NCI-H128 (cell line): ENCODE results near the gene ZNF423.

Source experiments
- DNase-seq: peaks from one replicate; lab custom pipeline; 2025; ENCODE audit not compliant: unreplicated experiment; lab: John Stamatoyannopoulos, UW

ZNF423 gene

GRCh38 chr16:49467540-49468372 is 388.2 kb downstream of the ZNF423 start:
- no peak for DNase-seq

GRCh38 chr16:49466881-49467280 is 389.0 kb downstream of the ZNF423 start:
- no peak for DNase-seq

DNA sequence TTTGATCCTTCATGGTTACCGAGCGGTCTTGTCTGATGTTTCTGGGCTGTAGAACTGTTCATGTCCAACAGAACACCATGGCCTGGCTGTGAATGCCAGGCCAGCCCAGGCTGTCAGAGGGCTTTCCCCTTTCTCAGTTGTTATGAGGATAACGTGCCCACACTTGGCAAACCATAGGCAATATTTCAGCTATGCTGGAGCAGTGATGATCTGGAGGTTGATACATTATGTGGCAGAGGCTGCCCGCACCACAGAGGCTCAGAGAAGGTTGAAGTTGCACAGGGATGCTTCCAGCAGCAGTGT is 389.4 kb downstream of the ZNF423 start:
- DNase-seq: no peak

DNA sequence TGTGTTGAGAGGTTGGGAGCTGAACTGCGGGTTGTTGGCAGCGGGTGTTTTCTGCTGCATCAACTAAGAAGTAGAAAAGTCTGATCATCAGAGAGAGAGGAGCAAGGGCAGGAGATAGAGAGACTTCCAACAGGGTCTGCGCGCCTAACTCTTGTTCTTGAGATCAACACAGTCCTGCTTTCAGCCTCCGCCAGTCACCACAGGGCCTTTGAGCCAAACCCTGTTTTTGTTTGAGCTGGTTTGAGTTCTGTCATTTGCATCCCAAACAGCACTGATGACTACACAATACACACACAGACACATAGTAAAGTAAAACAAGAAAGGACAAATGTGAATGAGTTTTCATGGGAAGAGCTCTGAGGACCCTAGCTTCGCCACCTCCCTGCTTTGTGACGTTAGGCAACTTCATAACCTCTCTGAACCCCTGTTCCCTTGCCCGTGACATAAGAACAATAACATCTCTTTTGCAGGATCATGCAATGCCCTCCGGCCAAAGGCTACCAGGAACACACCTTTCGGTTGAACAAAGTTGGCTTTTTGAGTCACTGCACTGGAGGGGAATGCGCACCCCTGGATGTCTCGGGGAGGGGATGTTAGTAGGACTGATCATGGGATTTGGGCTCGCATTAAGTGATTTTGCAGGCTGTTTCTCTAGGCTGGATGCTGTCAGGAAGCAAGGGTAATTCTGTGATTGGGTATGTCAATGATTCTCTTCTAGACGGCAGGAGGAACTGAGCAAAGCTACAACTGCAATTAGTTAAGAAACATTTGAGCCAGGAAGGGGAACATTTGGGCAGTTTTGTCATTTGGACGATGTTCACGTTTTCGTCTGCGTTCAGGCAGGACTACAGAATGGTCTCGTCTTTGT is 390.0 kb downstream of the ZNF423 start:
- no peak for DNase-seq

GRCh38 chr16:49464877-49465504 is 390.9 kb downstream of the ZNF423 start:
- no peak for DNase-seq

- DNase-seq: no peak
These were observed 391.8 kb downstream of the ZNF423 start for GRCh38 chr16:49464093-49464492.

GRCh38 chr16:49463529-49463928 is 392.4 kb downstream of the ZNF423 start:
- DNase-seq: no peak

- no peak for DNase-seq
These were observed 392.9 kb downstream of the ZNF423 start for GRCh38 chr16:49462989-49463371.

- no peak for DNase-seq
These were observed 393.4 kb downstream of the ZNF423 start for GRCh38 chr16:49462362-49462988.

- no peak for DNase-seq
These were observed 394.4 kb downstream of the ZNF423 start for GRCh38 chr16:49461517-49461951.

DNA sequence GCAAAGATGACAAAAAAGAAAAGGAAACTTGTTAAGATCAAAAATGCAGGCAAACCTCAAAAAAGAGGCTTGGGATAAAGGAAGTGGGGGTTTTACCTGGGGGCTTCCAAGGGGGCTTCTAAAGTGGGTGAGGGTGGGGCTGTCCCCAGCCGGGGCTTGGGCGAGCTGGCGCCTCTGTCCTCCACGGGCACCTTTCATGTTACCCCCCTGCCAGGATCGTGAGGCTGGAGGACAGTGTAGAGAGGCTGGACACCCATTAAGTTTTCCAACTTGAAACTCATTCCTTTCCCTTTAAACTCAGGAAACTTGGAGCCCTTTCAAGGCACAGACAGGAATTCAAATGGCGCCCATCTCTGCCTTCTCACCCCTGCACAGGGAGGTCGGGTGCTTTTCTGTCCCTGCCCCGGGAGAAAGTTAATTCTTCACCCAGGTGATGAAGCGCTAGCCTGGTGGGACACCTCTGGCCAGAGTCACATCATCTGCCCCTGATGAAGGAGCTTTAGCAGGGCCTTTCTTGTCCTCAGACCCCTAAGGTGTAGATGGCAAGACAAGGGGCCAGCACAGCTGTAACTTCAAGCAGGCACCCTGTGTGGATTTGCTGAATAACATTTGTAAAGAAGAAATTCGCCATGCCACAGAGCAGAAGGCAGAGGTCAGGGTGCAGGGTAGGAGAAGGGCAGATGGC is 395.0 kb downstream of the ZNF423 start:
- DNase-seq: no peak

- DNase-seq: no peak
These were observed 395.8 kb downstream of the ZNF423 start for GRCh38 chr16:49459953-49460735.

GRCh38 chr16:49458656-49459445 is 397.1 kb downstream of the ZNF423 start:
- no peak for DNase-seq

DNA sequence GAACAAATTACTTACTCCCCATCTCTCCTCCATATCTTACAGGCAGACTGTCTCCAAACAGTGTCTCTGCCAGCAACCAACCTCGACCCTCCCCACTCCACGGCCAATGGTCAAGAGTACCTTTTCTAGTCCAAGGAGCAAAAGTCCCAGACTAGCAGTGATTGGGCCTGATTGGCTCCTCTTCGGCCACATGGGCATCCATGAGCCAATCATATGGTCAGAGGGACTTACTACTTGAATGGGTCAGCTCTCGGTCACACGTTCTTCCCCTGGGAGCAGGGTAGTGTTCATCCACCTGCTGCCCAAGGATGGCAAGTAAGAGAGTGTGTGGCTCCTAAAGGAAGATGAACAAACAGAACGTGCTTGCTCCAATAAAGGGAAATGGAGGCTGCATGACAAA is 397.7 kb downstream of the ZNF423 start:
- no peak for DNase-seq

DNA sequence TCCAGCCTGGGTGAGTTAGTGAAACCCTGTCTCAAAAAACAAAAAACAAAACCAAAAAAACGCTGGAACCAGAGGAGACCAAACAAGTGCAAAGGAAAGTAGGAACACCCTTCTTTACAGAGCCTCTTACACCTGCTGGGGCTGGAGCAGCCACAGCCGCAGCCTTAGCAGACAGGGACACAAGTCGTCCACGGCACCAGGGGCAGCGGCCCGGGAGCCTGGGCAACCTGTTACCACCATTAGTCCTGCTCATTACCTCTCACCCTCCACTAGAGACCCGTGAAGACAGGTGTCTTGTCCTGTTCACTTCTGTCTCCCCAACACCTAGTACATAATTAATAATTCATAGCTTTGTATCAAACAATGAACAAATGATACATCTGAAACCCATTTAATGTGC is 398.7 kb downstream of the ZNF423 start:
- no peak for DNase-seq

- DNase-seq: no peak
These were observed 399.1 kb downstream of the ZNF423 start for GRCh38 chr16:49456763-49457162.

DNA sequence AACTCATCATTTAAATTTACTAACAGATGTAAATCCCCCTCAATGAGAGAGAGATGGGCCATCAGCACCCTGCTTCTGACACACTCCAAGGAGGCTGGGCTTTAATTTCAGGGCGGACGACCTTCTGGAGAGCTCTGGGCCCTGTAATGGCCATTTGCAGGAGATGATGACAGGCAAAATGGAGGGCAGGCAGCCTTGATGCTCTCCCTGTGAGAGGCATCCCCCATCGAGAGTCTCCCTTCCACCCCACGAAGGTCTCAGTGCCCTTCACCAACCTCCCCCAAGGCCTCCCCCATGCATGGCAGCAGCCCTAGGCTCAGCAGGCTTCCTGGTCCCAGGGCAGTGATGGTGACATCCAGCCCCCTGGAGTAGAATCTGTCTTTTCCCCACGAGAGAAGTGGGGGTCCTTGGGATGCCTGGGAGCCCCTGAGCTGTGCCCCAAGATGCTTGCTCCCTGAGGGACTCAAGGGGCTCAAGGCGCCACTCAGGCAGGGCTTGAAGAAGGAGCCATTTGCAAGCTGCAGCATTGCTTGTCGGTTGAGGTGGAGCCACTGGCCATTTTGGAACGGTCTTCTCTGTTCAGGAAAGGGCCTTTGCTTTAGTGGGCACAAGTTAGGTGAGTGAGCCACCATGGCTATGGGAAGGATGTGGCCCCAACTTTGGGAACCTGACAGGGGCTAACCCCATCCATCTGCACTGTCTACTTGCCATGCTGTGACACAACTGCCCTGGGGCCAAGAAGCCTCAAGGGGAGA is 399.7 kb downstream of the ZNF423 start:
- no peak for DNase-seq

DNA sequence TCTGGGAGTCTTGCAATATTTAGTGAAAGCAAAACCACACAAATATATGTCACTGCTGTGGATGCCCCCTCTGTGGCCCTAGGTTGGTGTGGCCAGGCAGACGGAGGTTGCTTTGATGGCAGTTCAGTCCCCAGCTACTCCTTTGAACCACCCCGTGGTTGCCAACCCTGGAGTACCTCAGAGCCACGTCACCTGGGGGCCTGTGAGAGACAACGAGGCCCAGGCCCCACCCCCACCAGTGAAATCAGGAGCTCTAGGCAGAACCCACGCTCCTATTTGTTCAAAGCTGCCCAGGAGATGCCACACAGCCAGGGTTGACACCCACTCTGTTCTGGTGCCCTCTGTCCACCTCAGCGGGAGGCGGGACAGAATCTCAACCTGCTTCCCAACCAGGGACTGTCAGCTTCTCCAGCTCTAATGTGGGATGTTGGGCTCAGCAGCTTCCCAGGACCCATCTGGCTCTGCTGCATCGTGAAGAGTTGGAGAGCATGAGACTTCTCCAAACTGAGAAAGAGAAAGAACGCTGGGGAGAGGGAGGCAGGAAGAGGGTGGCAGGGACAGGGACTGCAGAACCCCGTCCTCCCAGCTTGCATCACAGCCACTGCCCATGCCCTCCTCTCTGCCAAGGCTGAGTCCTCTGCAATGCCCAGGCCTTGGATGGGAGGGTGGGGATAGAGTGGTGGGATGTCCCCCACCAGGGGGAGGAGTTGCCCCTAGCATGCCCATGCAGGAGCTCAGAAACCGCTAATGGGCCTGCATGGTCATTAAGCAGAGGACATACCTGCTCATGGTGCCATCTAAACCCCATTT is 400.5 kb downstream of the ZNF423 start:
- DNase-seq: no peak
